Activated naive CD4-positive, alpha-beta T cell treated with anti-CD3 and anti-CD28 coated beads, Interleukin-2, amount 50 U/mL, for 24 hours (primary cell): ENCODE measurements around the gene ERG28.

Experiments used
- H3K27ac Mint-ChIP-seq: one replicate; pipeline ENCODE4 v1.8.0; 2021; ENCODE audit warnings: mild to moderate bottlenecking, mixed read lengths
- H3K27me3 Mint-ChIP-seq: one replicate; pipeline ENCODE4 v1.8.0; 2021; ENCODE audit warnings: mixed read lengths
- H3K36me3 Mint-ChIP-seq: one replicate; pipeline ENCODE4 v1.8.0; 2021; ENCODE audit warnings: mixed read lengths
- H3K4me1 Mint-ChIP-seq: one replicate; pipeline ENCODE4 v1.8.0; 2021; ENCODE audit warnings: mixed read lengths
- H3K4me3 Mint-ChIP-seq: one replicate; pipeline ENCODE4 v1.8.0; 2021; ENCODE audit warnings: mild to moderate bottlenecking, mixed read lengths
- H3K9me3 Mint-ChIP-seq: one replicate; pipeline ENCODE4 v1.8.0; 2021; ENCODE audit warnings: mixed read lengths

ERG28 gene

DNA sequence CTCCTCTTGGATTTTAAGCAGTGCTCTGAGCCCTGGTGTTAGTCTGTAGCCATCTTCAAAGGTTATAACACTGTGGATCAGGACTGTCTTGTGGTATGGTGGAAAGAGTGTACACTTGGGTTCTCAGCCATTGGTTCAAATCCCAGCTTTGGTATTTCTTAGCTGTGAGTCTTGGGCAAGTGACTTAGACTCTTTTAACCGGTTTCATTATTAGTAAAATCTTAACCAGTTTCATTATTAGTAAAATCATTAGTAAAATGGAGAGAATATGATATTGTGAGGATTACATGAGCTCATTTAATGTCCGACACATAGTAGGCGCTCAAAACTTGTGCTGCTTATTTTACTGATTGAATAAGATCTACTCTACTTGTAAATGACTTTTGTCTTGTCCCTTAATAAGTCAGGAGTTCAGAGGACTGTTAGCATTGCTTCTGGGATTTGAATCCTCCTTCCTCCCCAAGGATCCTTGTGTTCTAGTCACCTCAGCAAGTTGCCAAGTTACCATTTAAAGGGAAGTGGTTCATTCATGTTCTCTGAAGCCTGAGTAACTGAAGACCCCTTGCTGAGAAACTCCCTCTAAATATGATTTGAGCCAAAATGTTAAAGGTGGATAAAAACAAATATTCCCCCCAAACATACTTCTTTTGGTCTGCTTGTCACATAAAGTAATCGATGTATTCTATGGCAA lies 12.8 kb upstream of the ERG28 start:
- Mint-ChIP-seq H3K4me1 (peaks cover 3% of the 10 kb centered on the region), H3K4me3 (no peak overlapping the region), H3K27me3 (no peaks in the 10 kb centered on the region), H3K27ac (no peak overlapping the region), H3K9me3 (no peaks in the 10 kb centered on the region), H3K36me3 (peaks cover 34% of the 10 kb centered on the region)

DNA sequence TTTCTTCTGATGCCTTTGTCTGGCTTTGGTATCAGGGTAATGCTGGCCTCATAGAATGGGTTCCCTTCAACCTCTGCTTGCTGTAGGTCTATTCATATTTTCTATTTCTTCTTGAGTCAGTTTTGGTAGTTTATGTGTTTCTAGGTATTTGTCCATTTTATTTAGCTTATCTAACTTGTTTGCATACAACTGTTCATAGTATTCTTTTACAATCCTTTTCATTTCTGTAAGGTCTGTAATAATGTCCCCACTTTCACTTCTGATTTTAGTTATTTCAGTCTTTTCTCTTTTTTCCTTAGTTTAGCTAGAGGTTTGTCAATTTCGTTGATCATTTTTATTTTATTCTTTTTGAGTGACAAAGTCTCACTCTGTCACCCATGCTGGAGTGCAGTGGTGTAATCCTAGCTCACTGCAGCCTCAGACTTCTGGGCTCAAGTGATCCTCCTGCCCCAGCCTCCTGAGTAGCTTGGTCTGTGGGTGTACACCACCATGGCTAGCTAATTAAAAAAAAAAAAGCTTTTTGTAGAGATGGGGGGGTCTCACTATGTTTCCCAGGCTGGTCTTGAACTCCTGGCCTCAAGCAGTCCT lies 12.0 kb upstream of the ERG28 start:
- no peak overlapping the region for H3K4me3 Mint-ChIP-seq
- peaks cover 34% of the 10 kb centered on the region for H3K36me3 Mint-ChIP-seq
- H3K27me3 Mint-ChIP-seq: no peaks in the 10 kb centered on the region
- H3K27ac Mint-ChIP-seq: no peak overlapping the region
- H3K4me1 Mint-ChIP-seq: peaks cover 3% of the 10 kb centered on the region
- no peaks in the 10 kb centered on the region for H3K9me3 Mint-ChIP-seq

DNA sequence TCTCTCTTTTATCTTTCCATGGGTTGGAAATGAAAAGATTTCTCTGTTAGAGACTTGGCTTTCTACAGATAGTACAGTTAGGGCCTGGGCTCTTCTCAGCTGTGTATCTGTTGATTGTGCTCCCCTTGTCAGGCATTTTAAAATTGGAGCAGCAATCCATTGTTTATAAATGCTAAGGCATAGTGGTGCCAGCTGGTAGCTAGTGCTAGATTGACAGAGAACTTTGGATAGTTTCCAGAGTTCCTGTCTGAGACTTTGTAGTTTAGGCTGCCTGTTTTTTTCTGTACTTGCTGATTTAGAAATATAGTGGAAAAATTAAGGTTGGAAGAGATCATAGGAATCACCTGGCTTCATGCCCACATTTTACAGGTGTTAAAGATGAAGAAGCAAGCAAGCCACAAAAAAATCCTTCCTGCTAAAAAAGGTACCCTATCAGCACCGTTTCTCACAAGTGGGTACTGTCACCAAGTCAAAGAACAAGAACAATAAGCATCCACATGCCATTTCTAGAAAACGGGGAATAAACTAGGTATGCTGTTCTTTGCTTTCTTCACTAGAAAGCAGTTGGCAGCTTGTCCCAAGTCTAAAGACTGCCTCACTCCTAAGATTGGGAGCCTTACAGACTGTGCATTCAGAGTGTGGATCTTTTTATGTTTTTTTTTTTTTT lies 6.6 kb upstream of the ERG28 start:
- H3K4me1 Mint-ChIP-seq: peaks cover 9% of the 10 kb centered on the region
- H3K27ac Mint-ChIP-seq: no peak overlapping the region
- peaks cover 24% of the 10 kb centered on the region for H3K36me3 Mint-ChIP-seq
- H3K27me3 Mint-ChIP-seq: no peaks in the 10 kb centered on the region
- H3K9me3 Mint-ChIP-seq: no peaks in the 10 kb centered on the region
- no peak overlapping the region for H3K4me3 Mint-ChIP-seq

DNA sequence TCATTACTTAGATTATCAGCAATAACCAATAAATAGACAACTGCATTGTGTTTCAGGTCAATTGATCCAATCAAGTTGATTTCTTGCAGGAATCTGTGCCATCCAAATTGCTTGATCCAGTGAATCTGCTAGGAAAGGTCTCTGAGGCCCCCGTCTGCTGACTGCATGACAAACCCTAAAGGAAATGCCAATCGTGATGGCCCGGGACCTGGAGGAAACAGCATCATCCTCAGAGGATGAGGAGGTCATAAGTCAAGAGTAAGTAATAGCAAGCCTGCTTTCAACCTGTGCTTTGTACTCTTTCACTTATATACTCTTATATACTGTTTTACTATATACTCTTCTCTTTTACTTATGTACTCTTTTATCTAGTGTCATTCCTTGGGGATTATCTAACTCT lies 2.3 kb upstream of the ERG28 start:
- Mint-ChIP-seq H3K27ac (no peak overlapping the region), H3K27me3 (no peaks in the 10 kb centered on the region), H3K36me3 (peaks cover 10% of the 10 kb centered on the region), H3K9me3 (no peaks in the 10 kb centered on the region), H3K4me3 (peak overlapping the region; percentile 43), H3K4me1 (peaks cover 32% of the 10 kb centered on the region)

DNA sequence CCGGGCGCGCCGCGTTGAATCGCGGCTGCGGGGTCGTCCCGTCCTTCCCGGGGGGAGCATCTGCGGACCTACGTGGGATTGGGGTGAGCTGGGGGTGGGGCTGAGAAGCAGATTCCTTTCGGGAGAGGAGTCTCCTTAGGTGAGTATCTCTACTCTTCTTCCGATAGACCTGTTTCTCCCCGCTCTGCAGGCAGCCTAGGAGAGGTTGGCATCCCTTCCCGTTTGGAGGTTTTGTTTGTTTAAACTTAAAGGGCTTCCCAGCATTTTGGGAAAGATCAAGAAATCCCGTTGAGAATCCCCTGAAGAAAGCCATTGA lies 781 bp upstream of the ERG28 start:
- Mint-ChIP-seq H3K27me3 (no peaks in the 10 kb centered on the region), H3K4me3 (peak overlapping the region; percentile 100), H3K9me3 (no peaks in the 10 kb centered on the region), H3K36me3 (peaks cover 7% of the 10 kb centered on the region), H3K27ac (peak overlapping the region; percentile 88), H3K4me1 (peaks cover 32% of the 10 kb centered on the region)

DNA sequence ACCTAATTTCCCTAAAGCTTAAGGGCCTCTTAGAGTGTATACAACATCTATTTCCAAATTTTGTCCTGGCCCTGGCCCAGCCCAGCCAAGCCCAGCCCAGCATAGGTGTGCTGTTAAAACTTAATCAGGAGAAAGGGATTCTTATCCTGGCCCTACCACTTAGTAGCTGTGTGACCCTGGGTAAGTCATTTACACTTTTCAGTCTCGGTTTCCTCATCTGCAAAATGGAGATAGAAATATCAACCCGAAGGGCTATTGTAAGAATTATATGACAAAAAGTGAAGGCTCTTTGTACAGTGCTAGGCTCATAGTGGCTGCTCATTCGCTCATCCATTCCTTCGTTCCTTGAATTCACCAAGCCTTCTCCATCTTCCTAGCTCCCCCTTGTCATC lies 442 bp downstream of the ERG28 start:
- Mint-ChIP-seq H3K36me3 (peaks cover 4% of the 10 kb centered on the region), H3K9me3 (no peaks in the 10 kb centered on the region), H3K4me3 (peak overlapping the region; percentile 100), H3K4me1 (peaks cover 30% of the 10 kb centered on the region), H3K27ac (peak overlapping the region; percentile 100), H3K27me3 (no peaks in the 10 kb centered on the region)

DNA sequence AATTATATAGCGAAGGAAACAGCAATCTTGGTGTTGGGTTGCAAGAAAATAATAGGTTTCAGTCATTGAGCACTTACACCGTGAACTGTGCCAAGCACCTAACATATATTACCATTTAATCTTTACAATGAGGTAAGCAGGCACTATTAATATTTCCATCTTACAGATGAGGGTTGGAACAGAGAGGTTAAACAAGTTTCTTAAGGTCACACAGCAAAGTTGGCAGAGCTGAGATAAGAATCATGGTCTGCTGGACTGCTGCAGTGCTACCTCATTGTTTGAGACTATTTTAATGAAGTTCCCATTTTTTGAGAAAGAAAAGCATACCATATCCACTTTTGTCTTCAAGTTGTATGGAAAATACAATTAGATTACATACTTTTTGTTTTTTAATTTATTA lies 1.7 kb downstream of the ERG28 start:
- H3K9me3 Mint-ChIP-seq: no peaks in the 10 kb centered on the region
- H3K4me3 Mint-ChIP-seq: no peak overlapping the region
- H3K27me3 Mint-ChIP-seq: no peaks in the 10 kb centered on the region
- peaks cover 5% of the 10 kb centered on the region for H3K36me3 Mint-ChIP-seq
- H3K27ac Mint-ChIP-seq: peak overlapping the region; percentile 61
- peaks cover 32% of the 10 kb centered on the region for H3K4me1 Mint-ChIP-seq

DNA sequence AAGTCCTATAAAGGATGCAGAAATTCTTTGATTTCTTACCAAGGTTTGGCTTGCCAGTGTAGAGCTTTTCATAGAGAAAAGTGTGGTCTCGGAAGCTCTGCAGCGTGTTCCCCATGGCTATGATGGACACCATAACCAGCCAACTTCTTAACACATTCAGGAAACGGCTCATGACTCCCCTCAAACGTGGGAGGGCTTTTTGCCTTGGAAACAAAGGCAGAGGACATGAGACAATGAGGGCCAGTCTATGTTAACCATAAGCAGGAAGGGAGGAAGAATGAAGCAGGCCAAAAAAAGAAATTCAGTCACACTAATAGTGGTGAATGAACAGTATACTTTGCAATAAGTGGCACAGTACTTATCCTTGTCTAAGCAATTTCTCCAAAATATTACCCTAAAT lies 3.3 kb downstream of the ERG28 start:
- no peaks in the 10 kb centered on the region for H3K27me3 Mint-ChIP-seq
- H3K9me3 Mint-ChIP-seq: no peaks in the 10 kb centered on the region
- H3K4me3 Mint-ChIP-seq: no peak overlapping the region
- H3K4me1 Mint-ChIP-seq: peaks cover 27% of the 10 kb centered on the region
- H3K27ac Mint-ChIP-seq: no peak overlapping the region
- peaks cover 9% of the 10 kb centered on the region for H3K36me3 Mint-ChIP-seq

DNA sequence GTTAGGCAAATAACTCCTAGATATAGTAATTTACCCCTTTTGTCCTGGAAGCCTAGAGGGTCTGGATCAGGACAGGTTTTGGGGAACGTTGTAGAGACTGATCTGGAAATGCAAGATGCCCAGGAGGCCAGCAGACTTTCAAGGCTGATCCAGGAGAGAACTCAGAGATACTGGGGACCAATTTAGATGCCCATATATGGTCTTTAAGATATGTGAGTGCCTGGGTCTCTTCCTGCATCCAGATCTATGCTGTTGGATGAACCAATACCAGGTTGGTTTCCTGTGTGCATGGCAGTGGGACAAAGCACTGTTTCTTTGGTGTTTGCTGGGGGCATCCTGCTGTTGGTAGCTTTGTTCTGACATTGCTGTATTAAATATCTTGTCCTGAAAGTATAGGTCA lies 5.4 kb downstream of the ERG28 start:
- no peaks in the 10 kb centered on the region for H3K27me3 Mint-ChIP-seq
- H3K4me1 Mint-ChIP-seq: peaks cover 13% of the 10 kb centered on the region
- no peak overlapping the region for H3K4me3 Mint-ChIP-seq
- no peak overlapping the region for H3K27ac Mint-ChIP-seq
- no peaks in the 10 kb centered on the region for H3K9me3 Mint-ChIP-seq
- H3K36me3 Mint-ChIP-seq: peaks cover 17% of the 10 kb centered on the region

DNA sequence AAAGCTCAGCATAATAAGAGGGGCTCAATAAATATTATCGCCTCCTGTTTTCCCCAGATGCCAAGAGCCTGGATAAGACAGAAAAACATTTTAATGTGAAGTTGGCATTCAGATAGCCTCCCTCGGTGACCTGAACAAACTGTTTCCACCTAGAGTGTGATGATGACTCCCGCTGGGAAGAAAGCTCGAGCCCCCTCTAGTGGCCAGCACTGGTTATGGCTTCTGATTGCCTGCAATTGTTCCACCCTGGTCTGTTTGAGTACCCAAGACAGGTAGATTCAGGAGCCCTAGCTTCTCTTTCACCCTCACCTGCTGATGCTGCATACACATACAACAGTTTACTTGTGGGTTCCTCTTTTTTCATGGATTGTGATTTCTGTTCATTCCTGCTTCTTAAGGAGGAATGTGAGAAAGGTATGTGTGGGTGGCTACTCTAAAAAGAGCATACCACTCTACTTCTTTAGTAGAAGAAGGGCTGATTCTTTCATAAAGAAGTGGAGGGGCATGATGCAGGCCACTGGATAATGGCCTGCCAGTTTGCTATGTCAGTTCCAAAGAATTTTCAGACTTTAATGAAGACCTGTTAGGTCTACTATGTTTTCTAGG lies 6.4 kb downstream of the ERG28 start:
- H3K27me3 Mint-ChIP-seq: no peaks in the 10 kb centered on the region

DNA sequence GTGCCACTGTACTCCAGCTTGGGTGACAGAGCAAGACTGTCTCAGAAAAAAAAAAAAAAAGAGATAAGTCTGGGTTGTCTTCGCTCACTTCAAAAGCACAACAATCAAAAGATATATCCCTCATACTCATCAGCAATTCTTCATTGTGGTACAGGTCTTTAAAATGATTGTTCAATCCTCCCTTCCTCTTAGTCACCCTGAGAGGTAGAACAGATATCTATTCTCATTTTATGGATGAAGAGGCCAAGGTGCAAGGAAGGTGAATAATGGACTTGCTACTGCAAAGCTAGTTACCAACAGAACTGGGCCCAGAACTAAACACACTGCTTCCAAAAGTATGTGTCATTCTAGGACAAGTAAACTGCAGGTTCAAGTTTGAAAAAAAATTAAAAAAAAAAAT lies 7.1 kb downstream of the ERG28 start:
- H3K4me1 Mint-ChIP-seq: peaks cover 5% of the 10 kb centered on the region
- peaks cover 20% of the 10 kb centered on the region for H3K36me3 Mint-ChIP-seq
- H3K4me3 Mint-ChIP-seq: no peak overlapping the region
- no peaks in the 10 kb centered on the region for H3K9me3 Mint-ChIP-seq
- no peaks in the 10 kb centered on the region for H3K27me3 Mint-ChIP-seq
- no peak overlapping the region for H3K27ac Mint-ChIP-seq

More for the DNA sequence above, 6.4 kb downstream of the ERG28 start:
- H3K27ac Mint-ChIP-seq: no peak overlapping the region
- peaks cover 9% of the 10 kb centered on the region for H3K4me1 Mint-ChIP-seq
- H3K9me3 Mint-ChIP-seq: no peaks in the 10 kb centered on the region
- no peak overlapping the region for H3K4me3 Mint-ChIP-seq
- peaks cover 20% of the 10 kb centered on the region for H3K36me3 Mint-ChIP-seq

DNA sequence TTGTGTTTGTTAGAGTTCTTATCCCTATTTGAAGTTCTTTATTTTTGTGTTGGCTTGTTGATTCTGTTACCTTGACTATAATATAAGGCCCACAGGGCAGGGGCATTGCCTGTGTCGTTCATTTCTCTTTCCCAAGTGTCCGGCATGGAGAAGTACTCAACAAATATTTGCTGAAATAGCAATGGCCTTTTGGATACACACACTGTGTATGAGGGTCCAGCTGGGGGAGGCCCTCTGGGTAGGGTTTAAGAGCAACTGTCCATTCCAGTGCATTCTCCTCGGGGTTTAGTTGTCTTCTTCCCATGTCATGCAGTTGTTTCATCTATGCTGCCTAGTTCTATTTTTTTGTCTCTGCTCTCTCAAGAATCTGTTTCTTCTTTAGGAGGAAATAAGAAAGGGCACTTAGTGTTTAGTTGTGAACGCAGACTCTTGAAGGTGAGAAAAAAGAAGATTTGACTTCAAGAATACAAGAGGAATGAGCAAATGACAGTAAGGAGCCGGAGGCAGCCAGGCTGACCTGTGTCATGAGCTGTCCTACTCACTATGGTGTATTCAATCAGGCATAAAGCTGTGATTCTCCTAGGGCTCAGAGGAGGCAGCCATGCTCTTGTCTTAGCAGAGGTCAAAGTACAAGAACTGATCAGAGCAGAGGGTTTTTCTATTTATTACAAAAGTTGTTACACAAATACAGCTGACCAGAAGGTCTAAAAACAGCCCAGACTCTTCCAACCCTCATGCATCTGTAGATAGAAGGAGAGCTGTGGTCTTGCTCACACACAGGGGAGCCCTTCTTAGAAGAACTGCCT lies 10.2 kb downstream of the ERG28 start:
- H3K36me3 Mint-ChIP-seq: peaks cover 23% of the 10 kb centered on the region
- H3K4me3 Mint-ChIP-seq: no peak overlapping the region
- no peaks in the 10 kb centered on the region for H3K9me3 Mint-ChIP-seq
- H3K27me3 Mint-ChIP-seq: no peaks in the 10 kb centered on the region
- H3K27ac Mint-ChIP-seq: peak overlapping the region; percentile 17
- H3K4me1 Mint-ChIP-seq: peaks cover 4% of the 10 kb centered on the region

DNA sequence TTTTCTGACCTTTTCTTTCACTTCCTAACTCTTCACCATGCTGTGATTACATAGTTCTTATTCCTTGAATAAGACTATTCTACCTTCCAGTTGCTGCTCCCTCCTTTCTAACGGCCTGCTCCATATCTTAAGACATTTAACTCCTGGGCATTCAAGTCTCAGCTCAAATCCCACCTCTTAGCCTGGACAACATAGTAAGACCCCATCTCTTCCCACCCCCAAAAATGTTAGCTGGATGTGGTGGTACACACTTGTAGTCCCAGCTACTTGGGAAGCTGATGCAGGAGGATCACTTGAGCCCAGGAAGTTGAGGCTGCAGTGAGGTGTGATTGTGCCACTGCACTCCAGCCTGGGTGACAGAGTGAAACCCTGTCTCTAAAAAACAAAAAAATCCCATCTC lies 10.9 kb downstream of the ERG28 start:
- Mint-ChIP-seq H3K9me3 (no peaks in the 10 kb centered on the region), H3K27ac (no peak overlapping the region), H3K4me1 (peaks cover 4% of the 10 kb centered on the region), H3K4me3 (no peak overlapping the region), H3K27me3 (no peaks in the 10 kb centered on the region), H3K36me3 (peaks cover 23% of the 10 kb centered on the region)

DNA sequence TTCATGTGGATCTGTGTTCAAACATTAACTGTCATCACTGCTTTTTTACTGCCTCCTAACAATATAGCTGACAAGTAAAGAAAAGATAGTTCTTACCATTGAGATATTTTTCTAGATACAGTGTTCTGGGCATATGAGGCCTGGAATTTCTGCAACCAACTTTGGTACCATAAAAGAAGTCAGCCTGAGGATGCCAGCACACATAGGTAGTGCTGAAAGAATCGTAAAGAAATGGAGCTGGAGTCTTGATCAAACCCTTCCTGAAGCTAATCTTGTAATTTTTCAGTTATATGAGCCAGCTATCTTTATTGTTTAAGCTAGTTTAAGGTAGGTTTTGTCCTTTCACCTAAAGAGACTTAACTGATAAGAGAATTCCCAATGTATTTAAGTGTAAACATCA lies 11.3 kb downstream of the ERG28 start:
- Mint-ChIP-seq H3K27ac (no peak overlapping the region), H3K9me3 (no peaks in the 10 kb centered on the region), H3K27me3 (no peaks in the 10 kb centered on the region), H3K36me3 (peaks cover 23% of the 10 kb centered on the region), H3K4me3 (no peak overlapping the region), H3K4me1 (peaks cover 4% of the 10 kb centered on the region)

DNA sequence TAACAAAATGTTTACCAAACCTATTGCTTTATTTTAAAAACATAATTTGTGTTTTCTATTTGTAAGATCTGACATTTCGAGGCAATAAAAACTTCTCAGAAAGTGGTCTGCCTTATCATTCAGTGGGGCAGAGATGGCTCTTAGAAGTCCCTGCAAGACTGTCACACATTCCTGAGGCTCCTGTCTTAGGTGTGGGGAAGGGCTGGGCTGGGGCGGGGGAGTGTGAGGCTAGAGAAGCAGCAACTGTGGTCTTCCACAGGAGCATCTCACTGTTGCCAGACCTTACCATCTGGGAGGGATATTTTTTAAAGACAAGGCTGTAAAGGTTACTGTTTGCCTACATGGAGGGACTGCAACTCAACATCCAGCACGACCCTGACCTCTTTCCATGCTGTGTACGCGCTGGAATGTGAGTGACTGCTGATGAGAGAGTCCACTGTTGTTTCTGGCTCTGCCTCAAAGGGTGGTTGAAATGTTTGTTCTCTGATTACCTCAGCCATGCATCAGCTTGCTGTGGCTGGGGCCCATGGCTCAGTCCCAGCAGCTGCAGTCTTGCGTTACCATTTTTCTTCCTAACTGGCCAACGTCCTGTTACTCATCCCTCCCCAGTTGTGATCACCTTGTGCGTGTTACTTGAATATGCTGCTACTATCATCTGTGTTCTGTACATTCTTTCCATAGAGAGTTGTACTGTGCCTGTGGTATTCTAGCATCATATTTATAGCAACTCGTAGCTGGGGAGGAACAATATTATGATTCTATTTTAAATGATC lies 12.4 kb downstream of the ERG28 start:
- H3K36me3 Mint-ChIP-seq: peaks cover 18% of the 10 kb centered on the region
- no peaks in the 10 kb centered on the region for H3K4me1 Mint-ChIP-seq
- no peaks in the 10 kb centered on the region for H3K27me3 Mint-ChIP-seq
- no peaks in the 10 kb centered on the region for H3K9me3 Mint-ChIP-seq
- H3K4me3 Mint-ChIP-seq: no peak overlapping the region
- no peak overlapping the region for H3K27ac Mint-ChIP-seq
